ENCODE data around the gene ADAMTS9. TPM values are rescaled to one million over a fixed set of nuclear protein-coding genes. Genes with fewer than 3 reads are reported as not detected.

Gene ADAMTS9
- total RNA-seq, 2 donors from 2014 or later, result 30.0 to 31.0 TPM

DNA sequence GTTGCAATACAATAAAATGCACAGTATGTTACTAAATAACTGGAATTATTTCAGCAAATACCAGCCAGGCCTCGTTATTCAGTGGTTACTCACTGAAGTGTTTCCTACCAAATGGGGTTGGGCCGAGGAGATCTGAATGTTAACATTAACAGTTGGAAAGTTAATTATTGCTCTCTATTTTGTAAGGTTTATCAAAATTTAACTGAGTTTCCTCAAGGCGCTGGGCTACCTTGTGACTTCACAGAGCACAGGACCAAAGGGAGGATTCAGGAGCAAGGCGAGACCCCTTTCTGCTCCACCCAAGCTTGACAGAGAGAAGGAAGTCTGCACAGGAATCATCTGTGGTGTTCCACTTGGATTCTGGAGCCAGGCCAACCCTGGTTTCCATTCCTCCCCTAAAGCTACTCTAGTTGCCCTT, 21.6 kb downstream of the ADAMTS9 start:
- Histone ChIP-seq H3K4me1 (replicated peaks) (no peaks in the 10 kb centered on the region), H3K4me3 (no peak overlapping the region), H3K36me3 (no peaks in the 10 kb centered on the region), H3K27me3 (replicated peaks; ENCODE audit: insufficient read depth) (no peaks in the 10 kb centered on the region), H3K9me3 (no peaks in the 10 kb centered on the region), H3K27ac (peak overlapping the region in 1 of 2 donors; percentile 23)
- intact Hi-C loops (cut with DNase I), result loop anchor here (5.0 kb wide), 2 partner anchors 54 to 119 kb away; no protein-coding TSS in a partner anchor
- DNase-seq (ENCODE audit: low spot score), result no peak
- TF ChIP-seq POLR2A (IDR thresholded peaks at IDR 0.05) (no peak), POLR2AphosphoS5 (IDR thresholded peaks at IDR 0.05) (no peak)
- 58% methylated on average over 4 of the region's 4 CpGs for WGBS

- intact Hi-C loops (cut with DNase I), result no loop called here
- H3K27me3 ChIP-seq (replicated peaks; ENCODE audit: insufficient read depth), result no peaks in the 10 kb centered on the region
- H3K4me1 ChIP-seq (replicated peaks), result no peaks in the 10 kb centered on the region
- H3K9me3 ChIP-seq, result no peaks in the 10 kb centered on the region
- H3K4me3 ChIP-seq, result no peak overlapping the region
- no peaks in the 10 kb centered on the region for H3K36me3 ChIP-seq
- no peak for DNase-seq (ENCODE audit: low spot score)
- TF ChIP-seq CTCF (IDR thresholded peaks at IDR 0.05) (no peak), POLR2AphosphoS5 (IDR thresholded peaks at IDR 0.05) (no peak), POLR2A (IDR thresholded peaks at IDR 0.05) (no peak)
- H3K27ac ChIP-seq, result peak overlapping the region in 1 of 2 donors; percentile 28
- WGBS, result 87% methylated on average over 3 of the region's 3 CpGs
These were observed 23.4 kb downstream of the ADAMTS9 start for GRCh38 chr3:64664397-64664796.

DNA sequence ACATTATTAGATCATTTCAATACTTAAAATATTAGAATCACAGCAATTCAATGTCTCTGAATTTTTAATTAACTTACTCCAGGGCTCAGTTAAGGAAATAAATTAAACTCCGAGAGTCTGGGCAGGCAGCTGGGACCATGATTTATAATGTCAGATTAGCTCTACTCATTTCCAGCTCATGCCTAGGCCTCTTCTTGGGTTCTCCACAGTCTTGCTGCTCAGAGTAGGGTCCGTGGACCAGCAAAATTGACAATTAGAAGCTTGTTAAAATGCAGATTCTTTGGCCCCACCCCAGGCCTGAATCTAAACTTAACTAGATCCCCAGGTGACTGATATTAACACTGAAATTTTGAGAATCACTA, 28.2 kb downstream of the ADAMTS9 start:
- no peak for TF ChIP-seq CTCF (IDR thresholded peaks at IDR 0.05)
- TF ChIP-seq POLR2A (IDR thresholded peaks at IDR 0.05), result no peak
- TF ChIP-seq POLR2AphosphoS5 (IDR thresholded peaks at IDR 0.05), result no peak
- no peaks in the 10 kb centered on the region for H3K27me3 ChIP-seq (replicated peaks; ENCODE audit: insufficient read depth)
- H3K4me3 ChIP-seq, result no peak overlapping the region
- no peaks in the 10 kb centered on the region for H3K4me1 ChIP-seq (replicated peaks)
- WGBS, result 80% methylated on average over 2 of the region's 2 CpGs
- DNase-seq (ENCODE audit: low spot score), result no peak
- no peaks in the 10 kb centered on the region for H3K9me3 ChIP-seq
- no peak overlapping the region for H3K27ac ChIP-seq
- H3K36me3 ChIP-seq, result no peaks in the 10 kb centered on the region
- intact Hi-C loops (cut with DNase I), result no loop called here

GRCh38 chr3:64658001-64658400, 29.8 kb downstream of the ADAMTS9 start:
- no peak for DNase-seq (ENCODE audit: low spot score)
- Histone ChIP-seq H3K27me3 (replicated peaks; ENCODE audit: insufficient read depth) (no peaks in the 10 kb centered on the region), H3K9me3 (no peaks in the 10 kb centered on the region), H3K36me3 (no peaks in the 10 kb centered on the region), H3K4me1 (replicated peaks) (no peaks in the 10 kb centered on the region), H3K4me3 (no peak overlapping the region), H3K27ac (no peak overlapping the region)
- TF ChIP-seq POLR2AphosphoS5 (IDR thresholded peaks at IDR 0.05), result no peak
- TF ChIP-seq CTCF (IDR thresholded peaks at IDR 0.05), result no peak
- TF ChIP-seq POLR2A (IDR thresholded peaks at IDR 0.05), result no peak
- intact Hi-C loops (cut with DNase I), result no loop called here
- 93% methylated on average over 4 of the region's 4 CpGs for WGBS

DNA sequence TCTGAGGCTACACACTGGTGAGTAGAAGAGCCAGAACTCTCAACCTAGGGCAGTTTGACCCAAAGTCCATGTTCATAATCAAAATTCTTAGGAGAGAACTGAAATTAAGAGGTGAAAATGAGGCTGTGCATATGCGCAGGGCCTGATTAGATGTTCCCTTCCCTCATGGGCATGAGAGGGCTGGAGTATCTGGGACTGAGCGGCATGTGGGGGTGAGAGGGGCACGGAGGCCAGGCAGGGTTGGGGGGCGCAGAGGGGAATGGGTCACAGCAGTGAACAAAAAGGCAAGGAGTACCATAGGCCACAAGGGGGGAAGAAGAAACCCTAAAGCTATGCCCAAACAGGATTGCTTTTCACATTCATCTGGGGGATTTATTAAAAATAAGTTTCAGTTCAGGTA, 31.3 kb downstream of the ADAMTS9 start:
- no peaks in the 10 kb centered on the region for H3K36me3 ChIP-seq
- no peak overlapping the region for H3K4me3 ChIP-seq
- DNase-seq (ENCODE audit: low spot score), result no peak
- H3K4me1 ChIP-seq (replicated peaks), result no peaks in the 10 kb centered on the region
- TF ChIP-seq CTCF (IDR thresholded peaks at IDR 0.05) (no peak), POLR2A (IDR thresholded peaks at IDR 0.05) (no peak), POLR2AphosphoS5 (IDR thresholded peaks at IDR 0.05) (no peak)
- intact Hi-C loops (cut with DNase I), result no loop called here
- H3K9me3 ChIP-seq, result no peaks in the 10 kb centered on the region
- no peaks in the 10 kb centered on the region for H3K27me3 ChIP-seq (replicated peaks; ENCODE audit: insufficient read depth)
- WGBS, result 97% methylated on average over 4 of the region's 4 CpGs
- no peak overlapping the region for H3K27ac ChIP-seq

Data from prostate gland (tissue), 2 donors.